GM21825 (cell line): ENCODE measurements around the gene EXD3.

Source experiments
- ATAC-seq: cut with Tn5 transposase; IDR thresholded peaks from one replicate; pipeline ENCODE4 v1.9.1; 2021; ENCODE audit warnings: mild to moderate bottlenecking, moderate library complexity; ENCODE audit not compliant: unreplicated experiment

The EXD3 gene

DNA sequence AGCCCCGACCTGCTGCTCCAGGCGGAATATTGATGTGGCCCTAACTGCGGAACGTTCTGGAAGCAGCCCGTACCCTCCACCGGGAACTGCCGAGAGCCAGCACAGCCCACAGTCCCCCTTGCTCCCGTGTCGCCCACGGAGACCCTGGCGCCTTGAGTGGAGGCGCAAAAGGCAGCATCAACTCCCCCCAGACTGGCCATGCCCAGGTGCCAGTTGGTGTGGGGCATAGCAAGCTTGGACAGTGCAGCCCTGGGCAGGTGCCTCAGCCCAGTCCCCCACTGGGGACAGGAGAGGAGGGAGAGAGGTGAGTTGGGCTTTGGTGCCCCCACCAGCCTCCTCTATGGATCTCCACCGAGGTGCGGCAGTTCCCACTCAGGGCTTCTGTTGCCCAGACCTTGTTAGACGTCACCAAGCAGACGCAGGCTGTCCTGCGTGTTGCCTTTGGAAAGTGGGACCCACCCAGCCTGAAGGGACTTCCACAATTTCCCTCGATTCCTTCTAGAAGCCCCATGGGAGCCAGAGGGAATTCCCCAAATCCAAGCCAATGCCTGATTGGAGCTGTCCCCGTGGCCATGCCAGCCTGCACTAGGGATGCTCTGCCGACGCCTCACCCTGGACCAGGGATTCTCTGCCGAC lies 101.1 kb downstream of the EXD3 start:
- no peak for ATAC-seq

GRCh38 chr9:137320555-137321384 lies 102.2 kb downstream of the EXD3 start:
- ATAC-seq: no peak

DNA sequence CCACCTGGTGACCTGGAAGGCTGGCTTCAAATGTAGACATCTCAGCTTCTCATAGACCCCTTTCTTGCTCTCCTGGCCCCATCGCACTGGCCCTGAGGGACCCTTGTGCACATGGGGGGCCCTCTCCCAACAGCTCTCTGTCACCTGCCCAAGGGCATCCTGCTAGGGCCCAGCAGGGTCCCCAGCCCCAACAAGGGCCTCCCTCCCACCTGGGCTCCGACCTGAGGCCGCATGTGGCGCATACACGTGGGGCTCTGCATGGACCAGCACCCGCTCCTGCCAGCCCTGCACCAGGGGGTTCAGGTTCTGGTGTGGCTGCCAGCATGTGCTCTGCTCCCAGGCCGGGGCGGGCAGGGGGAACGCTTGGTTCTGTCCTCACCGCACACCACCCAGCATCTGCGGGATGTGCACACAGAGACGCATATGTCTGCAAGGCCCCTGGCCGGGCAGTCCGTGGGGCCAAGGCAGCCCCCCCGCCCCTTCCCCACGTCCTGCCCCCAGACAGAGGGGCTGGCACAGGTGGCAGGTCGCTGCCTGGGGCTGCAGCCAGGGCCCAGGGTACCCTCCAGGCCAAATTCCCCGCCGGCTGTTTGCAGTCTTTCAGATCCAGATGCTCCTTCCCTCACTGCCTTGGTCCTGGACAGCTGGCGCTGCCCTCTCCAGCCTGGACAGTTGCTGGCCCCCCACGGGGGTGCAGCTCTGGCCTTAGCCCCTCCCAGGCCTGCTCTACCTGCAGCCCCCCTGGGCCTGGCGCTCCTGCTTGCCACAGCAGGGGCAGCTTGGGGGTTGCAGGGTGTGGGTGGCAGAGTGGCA lies 103.0 kb downstream of the EXD3 start:
- no peak for ATAC-seq

- no peak for ATAC-seq
Measured at GRCh38 chr9:137319011-137319738, 103.8 kb downstream of the EXD3 start.

- ATAC-seq: no peak
Measured at GRCh38 chr9:137318602-137319001, 104.4 kb downstream of the EXD3 start.

GRCh38 chr9:137317718-137318511 lies 105.0 kb downstream of the EXD3 start:
- no peak for ATAC-seq

- ATAC-seq: no peak
Measured at GRCh38 chr9:137317021-137317717, 105.8 kb downstream of the EXD3 start.

DNA sequence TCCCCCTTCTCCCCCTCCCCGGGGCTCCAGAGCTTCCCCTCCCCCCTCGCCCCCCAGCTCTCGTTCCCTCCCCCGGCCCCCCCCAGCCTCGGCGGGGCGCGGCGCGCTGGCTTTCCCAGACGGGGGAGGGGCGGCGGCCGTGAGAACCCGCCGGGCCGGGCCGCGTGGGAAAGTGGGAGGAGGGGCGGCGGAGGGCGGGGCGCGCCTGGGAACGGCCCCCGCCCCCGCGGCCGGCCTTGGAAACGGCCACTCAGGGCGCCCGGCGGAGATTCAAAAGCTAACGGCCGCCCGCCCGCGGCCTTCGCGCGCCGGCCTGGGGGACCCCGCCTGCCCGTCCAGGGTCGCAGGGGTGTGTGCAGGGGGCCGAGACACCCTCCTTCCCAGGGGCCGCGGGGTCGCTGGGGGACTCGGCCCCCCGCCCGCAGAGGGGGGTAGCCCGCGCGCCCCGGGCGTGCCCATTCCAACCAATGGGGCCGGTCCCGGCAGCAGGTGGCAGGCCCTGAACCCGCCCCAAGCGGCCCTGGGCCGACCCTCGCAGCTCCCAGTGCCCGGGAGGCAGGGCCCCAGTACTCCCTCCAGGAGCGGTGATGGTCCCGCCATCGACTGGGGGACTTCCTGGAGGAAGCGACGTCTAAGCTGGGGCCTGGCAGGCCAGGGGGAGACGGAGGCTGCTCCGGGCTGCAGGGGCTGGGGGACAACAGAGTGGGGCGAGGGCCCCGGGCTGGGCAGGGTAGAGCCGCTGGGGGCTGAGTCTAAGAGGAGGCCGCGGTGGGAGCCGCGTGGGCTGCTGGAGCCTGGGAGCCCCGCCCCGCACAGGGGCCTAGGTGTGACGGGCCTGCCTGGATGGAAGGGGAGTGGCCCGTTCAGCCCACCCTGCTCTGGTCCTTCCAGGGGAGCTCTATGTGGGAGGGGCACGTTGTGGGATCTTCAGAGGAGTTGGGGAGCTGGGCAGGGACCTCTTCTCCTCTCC lies 106.7 kb downstream of the EXD3 start:
- no peak for ATAC-seq

DNA sequence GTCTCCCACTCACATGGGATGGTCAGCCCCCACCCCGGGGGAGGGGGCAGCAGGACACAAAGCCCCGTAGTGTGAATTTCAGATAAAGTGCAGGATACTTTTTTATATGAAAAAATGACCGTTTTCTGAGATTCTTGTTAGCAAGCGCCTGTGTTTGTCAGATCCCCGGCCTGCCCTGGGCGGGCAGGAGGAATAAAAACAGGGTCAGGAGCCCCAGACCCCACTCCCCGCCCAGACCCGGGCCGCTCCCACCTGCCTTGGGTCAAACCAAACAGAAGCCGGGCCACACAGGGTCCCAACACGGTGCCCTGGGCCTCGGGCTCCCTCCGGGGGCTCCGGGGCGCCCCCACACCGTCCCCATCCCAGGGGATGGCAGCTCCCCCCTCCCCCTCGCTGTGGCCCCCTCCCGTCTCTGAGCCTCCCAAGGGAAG lies 107.4 kb downstream of the EXD3 start:
- ATAC-seq: no peak

DNA sequence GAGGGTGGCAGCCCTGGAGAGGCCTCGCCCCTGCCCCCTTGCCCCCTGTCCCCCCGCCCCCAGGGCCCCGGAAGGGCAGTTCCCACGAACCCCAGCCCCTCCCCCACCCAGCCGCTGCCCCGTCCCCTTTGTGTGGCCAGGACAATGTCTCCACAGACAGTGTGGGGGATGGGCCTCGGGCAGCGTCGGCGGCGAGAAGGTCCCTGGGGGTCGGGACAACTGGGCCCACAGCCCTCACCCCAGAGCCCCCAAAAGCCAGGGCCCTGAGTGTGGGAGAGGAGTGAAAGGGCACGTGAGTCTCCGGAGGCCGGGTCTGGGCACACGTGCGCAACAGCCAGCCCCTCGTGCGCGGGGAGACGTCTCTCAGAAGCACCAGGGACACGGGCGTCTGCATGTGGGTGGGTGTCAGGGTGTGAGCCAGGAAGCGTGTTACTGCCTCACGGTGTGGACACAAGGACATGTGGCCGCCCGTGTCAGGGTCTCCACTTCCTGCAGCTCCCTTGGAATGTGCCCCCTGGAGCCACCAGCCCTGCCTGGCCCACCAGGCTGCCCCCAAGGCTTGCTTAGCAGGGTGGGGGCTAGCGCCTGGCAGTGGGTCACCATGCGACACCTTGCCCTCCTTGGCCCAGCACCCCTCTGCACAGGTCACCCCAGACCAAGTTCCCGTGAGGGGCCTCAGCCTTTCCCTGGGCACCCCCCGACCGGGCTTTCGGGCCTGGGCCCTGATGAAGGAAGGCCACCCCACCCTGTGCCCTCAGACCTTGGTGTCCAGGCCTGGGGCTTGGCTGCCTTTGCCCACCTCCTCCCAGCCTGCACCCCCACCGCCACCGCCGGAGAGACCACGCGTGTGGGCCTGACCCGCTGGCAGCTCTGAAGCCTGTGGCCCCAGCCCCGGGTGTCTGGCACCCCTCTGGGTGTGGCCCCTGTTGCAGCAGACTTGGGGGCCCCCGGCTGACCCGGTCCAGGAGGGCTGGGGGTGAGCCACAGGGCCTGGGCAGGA lies 108.1 kb downstream of the EXD3 start:
- ATAC-seq: no peak

DNA sequence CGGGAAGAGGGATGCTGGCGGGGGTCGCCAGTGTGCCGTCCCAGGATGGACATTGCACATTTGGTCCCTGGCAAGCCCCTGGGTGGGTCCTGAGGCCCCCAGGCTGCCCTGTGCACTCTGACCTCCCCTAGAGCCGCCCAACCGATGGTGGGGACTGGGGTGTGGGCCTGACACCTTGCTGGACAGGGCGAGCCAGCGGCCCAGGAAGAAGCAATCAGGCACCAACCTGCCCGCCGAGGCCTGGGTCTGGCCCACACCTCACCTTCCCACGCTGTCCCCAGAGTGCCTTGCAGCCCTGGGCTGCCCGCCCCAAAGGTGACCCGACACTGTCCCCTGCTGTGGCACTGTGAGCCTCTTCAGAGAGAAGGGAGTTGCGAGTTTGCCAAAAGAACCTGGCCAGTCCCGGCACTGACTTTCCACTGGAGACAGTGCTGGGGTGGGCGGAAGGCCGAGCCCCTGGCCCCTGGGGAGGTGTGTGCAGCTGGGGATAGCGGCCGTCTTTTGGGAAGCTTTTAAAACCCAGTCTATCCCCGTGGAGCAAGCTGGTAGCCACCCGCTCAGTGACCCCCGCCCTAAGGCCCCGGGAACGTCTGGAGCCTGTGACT lies 108.9 kb downstream of the EXD3 start:
- no peak for ATAC-seq

GRCh38 chr9:137313326-137313936 lies 109.5 kb downstream of the EXD3 start:
- no peak for ATAC-seq

- ATAC-seq: no peak
Measured at GRCh38 chr9:137312852-137313325, 110.1 kb downstream of the EXD3 start.

DNA sequence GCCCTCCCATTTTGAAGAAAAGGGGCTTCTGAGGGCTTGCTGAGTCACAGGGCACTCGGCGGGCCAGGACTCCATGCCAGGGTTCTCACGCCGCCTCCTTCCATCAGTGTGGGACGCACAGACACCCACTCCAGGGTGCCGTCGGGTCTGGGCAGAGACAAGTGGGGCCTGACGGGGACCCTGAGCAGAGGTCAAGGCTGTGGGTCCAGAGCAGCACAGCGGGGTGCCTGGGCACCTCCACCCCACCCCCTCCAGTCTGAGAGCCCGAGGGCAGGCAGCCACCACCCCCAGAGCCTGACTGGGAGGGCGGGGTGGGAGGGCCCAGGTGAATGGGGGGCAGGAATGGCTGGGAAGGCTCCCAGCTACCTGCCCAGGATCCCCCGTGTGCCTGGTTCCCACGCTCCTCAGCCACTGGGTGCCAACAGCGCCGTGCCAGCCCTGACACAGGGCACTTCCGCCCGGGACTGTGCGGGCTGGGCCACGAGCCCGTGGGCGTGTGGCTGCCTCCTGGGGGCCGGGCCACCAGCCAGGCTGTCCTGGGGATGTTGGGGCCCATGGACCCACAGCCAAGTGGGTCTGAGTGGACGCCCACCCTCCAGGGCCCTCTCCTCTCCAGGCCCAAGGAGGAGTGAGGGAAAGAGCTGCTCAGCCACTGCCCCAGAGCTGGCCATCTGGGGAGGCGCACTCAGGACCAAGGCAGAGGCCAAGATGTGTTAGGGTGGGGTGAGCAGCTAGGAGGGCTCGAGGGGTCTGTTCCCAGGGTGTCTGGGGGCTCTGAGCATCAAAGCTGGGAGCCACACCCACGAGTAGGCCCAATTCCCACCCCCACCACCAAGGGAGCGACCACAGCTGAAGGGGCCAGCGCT lies 110.7 kb downstream of the EXD3 start:
- ATAC-seq: no peak
